Activated CD8-positive, alpha-beta T cell treated with anti-CD3 and anti-CD28 coated beads for 36 hours (primary cell): ENCODE data around the gene COL5A1. TPM values are rescaled to one million over a fixed set of nuclear protein-coding genes. Genes with fewer than 3 reads are reported as not detected.
A peak's percentile ranks its signal among the peaks of the same experiment; 100 is the strongest.

Source experiments
- ATAC-seq: fragments of 200-7000 bp; cut with Tn5 transposase; one replicate; pipeline ENCODE4 v1.10.0; 2021; ENCODE audit warnings: mild to moderate bottlenecking, moderate library complexity
- CTCF ChIA-PET: fragments of 350-600 bp; sonication (Branson Sonifier 250); formaldehyde crosslinking; loops from one replicate; lab custom pipeline; 2021; ENCODE audit warnings: antibody characterized with exemption; lab: Charles Lee
- POLR2A ChIA-PET: fragments of 350-600 bp; sonication (Branson Sonifier 250); formaldehyde crosslinking; loops from one replicate; lab custom pipeline; 2021; ENCODE audit warnings: antibody characterized with exemption; lab: Charles Lee
- DNase-seq: peaks from one replicate; pipeline ENCODE4 v3.0.0-alpha.2; 2020
- H3K27ac Mint-ChIP-seq: one replicate; pipeline ENCODE4 v1.8.0; 2021; ENCODE audit warnings: mild to moderate bottlenecking, mixed read lengths
- H3K27me3 Mint-ChIP-seq: one replicate; pipeline ENCODE4 v1.8.0; 2021; ENCODE audit warnings: mixed read lengths
- H3K36me3 Mint-ChIP-seq: one replicate; pipeline ENCODE4 v1.8.0; 2021; ENCODE audit warnings: low read depth, mixed read lengths
- H3K4me1 Mint-ChIP-seq: one replicate; pipeline ENCODE4 v1.8.0; 2021; ENCODE audit warnings: low read depth, mixed read lengths
- H3K4me3 Mint-ChIP-seq: one replicate; pipeline ENCODE4 v1.8.0; 2021; ENCODE audit warnings: mild to moderate bottlenecking, moderate library complexity, mixed read lengths
- H3K9me3 Mint-ChIP-seq: one replicate; pipeline ENCODE4 v1.8.0; 2021; ENCODE audit warnings: mixed read lengths
- intact Hi-C: fragments of 100-400 bp; cut with micrococcal nuclease; formaldehyde crosslinking; loops from one replicate; pipeline ENCODE4 v1.10.0; 2022
- total RNA-seq, 2 experiments: library from RNA; stranded (reverse); gene quantifications; one replicate each; pipeline ENCODE4 v1.2.3, GENCODE V29; 2021
- TF ChIP-seq, protein P1 (sequence below): fragments of 200-600 bp; IDR thresholded peaks from one replicate; pipeline ENCODE4 v1.8.0; 2022; ENCODE audit warnings: antibody characterized with exemption, mild to moderate bottlenecking

The COL5A1 gene
- total RNA-seq, 2 experiments from 2014 or later: 0.29 to 0.34 TPM

DNA sequence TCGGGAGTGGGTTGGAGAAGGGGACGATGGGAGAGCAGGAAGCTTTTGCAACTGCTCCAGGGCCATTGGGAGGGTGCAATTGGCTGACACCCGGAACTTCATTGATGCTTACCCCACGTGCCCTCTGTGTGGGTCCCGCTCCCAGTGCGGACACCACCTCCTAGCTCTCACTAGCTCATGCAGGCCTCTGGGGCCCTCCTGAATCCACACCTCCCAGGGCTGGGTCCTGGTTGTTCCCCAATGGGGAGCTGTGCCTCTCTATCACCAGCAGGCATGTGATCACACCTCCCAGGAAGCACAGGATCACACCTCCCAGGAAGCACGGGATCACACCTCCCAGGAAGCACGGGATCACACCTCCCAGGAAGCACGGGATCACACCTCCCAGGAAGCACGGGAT is 206.9 kb downstream of the COL5A1 start:
- intact Hi-C loops: no loop called here
- H3K4me1 Mint-ChIP-seq: no peaks in the 10 kb centered on the region
- H3K27ac Mint-ChIP-seq: no peak overlapping the region
- TF ChIP-seq, protein P1, sequence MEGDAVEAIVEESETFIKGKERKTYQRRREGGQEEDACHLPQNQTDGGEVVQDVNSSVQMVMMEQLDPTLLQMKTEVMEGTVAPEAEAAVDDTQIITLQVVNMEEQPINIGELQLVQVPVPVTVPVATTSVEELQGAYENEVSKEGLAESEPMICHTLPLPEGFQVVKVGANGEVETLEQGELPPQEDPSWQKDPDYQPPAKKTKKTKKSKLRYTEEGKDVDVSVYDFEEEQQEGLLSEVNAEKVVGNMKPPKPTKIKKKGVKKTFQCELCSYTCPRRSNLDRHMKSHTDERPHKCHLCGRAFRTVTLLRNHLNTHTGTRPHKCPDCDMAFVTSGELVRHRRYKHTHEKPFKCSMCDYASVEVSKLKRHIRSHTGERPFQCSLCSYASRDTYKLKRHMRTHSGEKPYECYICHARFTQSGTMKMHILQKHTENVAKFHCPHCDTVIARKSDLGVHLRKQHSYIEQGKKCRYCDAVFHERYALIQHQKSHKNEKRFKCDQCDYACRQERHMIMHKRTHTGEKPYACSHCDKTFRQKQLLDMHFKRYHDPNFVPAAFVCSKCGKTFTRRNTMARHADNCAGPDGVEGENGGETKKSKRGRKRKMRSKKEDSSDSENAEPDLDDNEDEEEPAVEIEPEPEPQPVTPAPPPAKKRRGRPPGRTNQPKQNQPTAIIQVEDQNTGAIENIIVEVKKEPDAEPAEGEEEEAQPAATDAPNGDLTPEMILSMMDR: no peak
- ChIA-PET POLR2A (no interaction called here), CTCF (no interaction called here)
- no peak overlapping the region for H3K4me3 Mint-ChIP-seq
- H3K9me3 Mint-ChIP-seq: no peaks in the 10 kb centered on the region
- H3K36me3 Mint-ChIP-seq: no peaks in the 10 kb centered on the region
- no peak for ATAC-seq
- H3K27me3 Mint-ChIP-seq: no peaks in the 10 kb centered on the region
- no peak for DNase-seq

- DNase-seq: no peak
- ATAC-seq: no peak
- TF ChIP-seq, protein P1: no peak
- H3K27ac Mint-ChIP-seq: no peak overlapping the region
- POLR2A ChIA-PET: no interaction called here
- H3K4me3 Mint-ChIP-seq: no peak overlapping the region
- H3K9me3 Mint-ChIP-seq: no peaks in the 10 kb centered on the region
- intact Hi-C loops: no loop called here
- no peaks in the 10 kb centered on the region for H3K36me3 Mint-ChIP-seq
- CTCF ChIA-PET: no interaction called here
- no peaks in the 10 kb centered on the region for H3K27me3 Mint-ChIP-seq
- no peaks in the 10 kb centered on the region for H3K4me1 Mint-ChIP-seq
These were observed 209.0 kb downstream of the COL5A1 start for GRCh38 chr9:134850611-134851010.

DNA sequence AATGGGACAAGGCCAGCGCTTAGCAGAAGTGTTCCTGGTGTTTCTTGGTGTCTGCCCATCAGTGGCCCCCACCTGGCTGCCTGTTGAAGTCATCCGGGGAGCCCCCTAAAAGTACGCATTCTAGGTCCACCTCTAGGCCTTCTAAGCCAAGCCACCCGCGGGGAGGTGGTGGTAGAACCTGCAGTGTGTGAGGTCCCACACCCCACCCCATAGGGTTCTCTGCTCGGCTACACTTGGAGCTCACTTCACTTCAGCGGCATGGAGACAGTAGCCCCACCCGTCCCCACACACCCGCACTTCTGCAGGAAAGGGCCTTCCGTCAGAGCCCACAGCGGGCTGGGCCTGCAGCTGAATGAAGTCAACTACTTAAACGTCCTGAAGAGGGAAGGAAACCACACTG is 209.4 kb downstream of the COL5A1 start:
- no peaks in the 10 kb centered on the region for H3K36me3 Mint-ChIP-seq
- no peaks in the 10 kb centered on the region for H3K27me3 Mint-ChIP-seq
- CTCF ChIA-PET: no interaction called here
- no peaks in the 10 kb centered on the region for H3K9me3 Mint-ChIP-seq
- POLR2A ChIA-PET: no interaction called here
- no peak overlapping the region for H3K4me3 Mint-ChIP-seq
- H3K4me1 Mint-ChIP-seq: no peaks in the 10 kb centered on the region
- peak; percentile 20 for ATAC-seq
- intact Hi-C loops: no loop called here
- peak; percentile 8 for DNase-seq
- TF ChIP-seq, protein P1: no peak
- H3K27ac Mint-ChIP-seq: no peak overlapping the region

GRCh38 chr9:134852906-134853654 is 211.5 kb downstream of the COL5A1 start:
- ChIA-PET POLR2A (no interaction called here), CTCF (no interaction called here)
- no peaks in the 10 kb centered on the region for H3K36me3 Mint-ChIP-seq
- H3K9me3 Mint-ChIP-seq: peaks cover 2% of the 10 kb centered on the region
- TF ChIP-seq, protein P1: no peak
- intact Hi-C loops: no loop called here
- peaks cover 7% of the 10 kb centered on the region for H3K27me3 Mint-ChIP-seq
- no peak for DNase-seq
- no peak overlapping the region for H3K27ac Mint-ChIP-seq
- no peak for ATAC-seq
- no peak overlapping the region for H3K4me3 Mint-ChIP-seq
- peaks cover 2% of the 10 kb centered on the region for H3K4me1 Mint-ChIP-seq

- Mint-ChIP-seq H3K27me3 (peaks cover 7% of the 10 kb centered on the region), H3K9me3 (peaks cover 2% of the 10 kb centered on the region), H3K27ac (no peak overlapping the region), H3K4me1 (peaks cover 7% of the 10 kb centered on the region), H3K4me3 (no peak overlapping the region), H3K36me3 (no peaks in the 10 kb centered on the region)
- TF ChIP-seq, protein P1: no peak
- DNase-seq (no peak), ATAC-seq (no peak)
- intact Hi-C loops: no loop called here
- POLR2A ChIA-PET: no interaction called here
- CTCF ChIA-PET: no interaction called here
These were observed 212.3 kb downstream of the COL5A1 start for GRCh38 chr9:134853893-134854292.
